Smooth muscle cell (in vitro differentiated cells): ENCODE data around the gene PRKAR2B. TPM values are rescaled to one million over a fixed set of nuclear protein-coding genes. Genes with fewer than 3 reads are reported as not detected.
A peak's percentile ranks its signal among the peaks of the same experiment; 100 is the strongest.
"Not testable (repeated sequence)": the region's sequence is repeated elsewhere in the genome, so short reads cannot be mapped to it uniquely, and the experiment has no call there.

Source experiments
- DNase-seq: peaks from one replicate; lab custom pipeline; 2025; ENCODE audit not compliant: unreplicated experiment; lab: John Stamatoyannopoulos, UW
- H2AFZ ChIP-seq: fragments of 200-600 bp; sonication (generic); 2 replicates; pipeline ENCODE4 v1.6.0; 2016; ENCODE audit warnings: antibody characterized with exemption, low read depth, mild to moderate bottlenecking
- H3F3A ChIP-seq: fragments of 200-600 bp; sonication (generic); 2 replicates; pipeline ENCODE4 v1.6.0; 2017; ENCODE audit warnings: antibody characterized with exemption, low read depth
- H3K27ac ChIP-seq: fragments of 200-600 bp; sonication (generic); 2 replicates; pipeline ENCODE4 v1.5.1; 2016; ENCODE audit warnings: low read depth, mild to moderate bottlenecking
- H3K27me3 ChIP-seq: fragments of 200-600 bp; sonication (generic); 2 replicates; pipeline ENCODE4 v1.6.1; 2016; ENCODE audit warnings: low read depth, mild to moderate bottlenecking
- H3K36me3 ChIP-seq: fragments of 200-600 bp; sonication (generic); 2 replicates; pipeline ENCODE4 v1.5.1; 2016; ENCODE audit warnings: low read depth
- H3K4me1 ChIP-seq: fragments of 200-600 bp; sonication (generic); 2 replicates; pipeline ENCODE4 v1.5.1; 2016; ENCODE audit warnings: low read depth
- H3K4me2 ChIP-seq: fragments of 200-600 bp; sonication (generic); 2 replicates; pipeline ENCODE4 v1.6.0; 2016; ENCODE audit warnings: mild to moderate bottlenecking
- H3K4me3 ChIP-seq: fragments of 200-600 bp; sonication (generic); 2 replicates; pipeline ENCODE4 v1.5.1; 2016; ENCODE audit warnings: mild to moderate bottlenecking
- H3K79me2 ChIP-seq: fragments of 200-600 bp; sonication (generic); 2 replicates; pipeline ENCODE4 v1.6.0; 2016; ENCODE audit warnings: low read depth, mild to moderate bottlenecking
- H3K9ac ChIP-seq: fragments of 200-600 bp; sonication (generic); 2 replicates; pipeline ENCODE4 v1.6.0; 2016; ENCODE audit warnings: low read depth
- H3K9me3 ChIP-seq: fragments of 200-600 bp; sonication (generic); replicated peaks from 2 replicates; pipeline ENCODE4 v1.5.1; 2016; ENCODE audit warnings: low read depth
- H4K20me1 ChIP-seq: fragments of 200-600 bp; sonication (generic); 2 replicates; pipeline ENCODE4 v1.6.0; 2016; ENCODE audit warnings: low read depth
- CTCF ChIP-seq: fragments of 200-600 bp; sonication (generic); IDR thresholded peaks from 2 replicates; pipeline ENCODE4 v1.5.1; 2017; ENCODE audit warnings: borderline replicate concordance, mild to moderate bottlenecking, antibody characterized with exemption; ENCODE audit not compliant: insufficient read depth, poor library complexity, severe bottlenecking
- WGBS: methylation state at CpG from one replicate; pipeline ENCODE4 v1.1.7; 2016; ENCODE audit warnings: low lambda C conversion rate; 5-methylcytosine and 5-hydroxymethylcytosine counted together
- polyA plus RNA-seq: library from polyadenylated mRNA; unstranded; fragments of >200 nt; fragmentation: Nextera tagmentation; extraction: Ambion mirVana; gene quantifications from 2 replicates; pipeline ENCODE4 v1.2.1, GENCODE V29; 2016
- total RNA-seq: library from RNA; depleted of rRNA; stranded (reverse); fragments of >200 nt; gene quantifications from 2 replicates; pipeline ENCODE4 v1.2.3, GENCODE V29; 2014

PRKAR2B gene
- total and polyA plus RNA-seq, 2 experiments from 2014 or later: 3.4 to 3.5 TPM

DNA sequence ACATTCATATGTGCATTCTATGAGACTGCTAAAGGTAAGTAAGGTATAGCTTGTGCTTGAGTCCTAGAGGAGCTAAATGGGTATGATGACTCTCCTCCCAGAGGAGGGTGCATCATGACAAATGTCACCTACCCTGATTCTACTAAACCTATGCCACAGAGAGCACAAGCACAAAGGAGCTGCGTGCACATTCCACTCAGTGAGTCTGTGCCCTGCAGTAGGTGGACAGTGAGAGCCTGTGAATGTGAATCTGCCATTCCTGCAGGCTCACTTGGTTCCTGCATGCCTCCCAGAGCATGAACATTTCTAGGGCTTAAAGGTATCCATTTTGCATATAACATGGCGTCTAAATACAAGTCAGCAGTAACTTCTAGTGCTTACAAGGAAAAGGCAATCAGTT lies 46.8 kb downstream of the PRKAR2B start:
- no peaks in the 10 kb centered on the region for H3K4me1 ChIP-seq
- no peaks in the 10 kb centered on the region for H3K9me3 ChIP-seq
- H2AFZ ChIP-seq: no peak overlapping the region
- H4K20me1 ChIP-seq: no peaks in the 10 kb centered on the region
- TF ChIP-seq CTCF: no peak
- no peak overlapping the region for H3K27ac ChIP-seq
- 43% methylated on average over 2 of the region's 2 CpGs for WGBS
- no peaks in the 10 kb centered on the region for H3F3A ChIP-seq
- no peaks in the 10 kb centered on the region for H3K27me3 ChIP-seq
- H3K4me3 ChIP-seq: no peak overlapping the region
- H3K4me2 ChIP-seq: no peak overlapping the region
- no peak overlapping the region for H3K9ac ChIP-seq
- H3K79me2 ChIP-seq: no peaks in the 10 kb centered on the region
- H3K36me3 ChIP-seq: no peaks in the 10 kb centered on the region
- no peak for DNase-seq

DNA sequence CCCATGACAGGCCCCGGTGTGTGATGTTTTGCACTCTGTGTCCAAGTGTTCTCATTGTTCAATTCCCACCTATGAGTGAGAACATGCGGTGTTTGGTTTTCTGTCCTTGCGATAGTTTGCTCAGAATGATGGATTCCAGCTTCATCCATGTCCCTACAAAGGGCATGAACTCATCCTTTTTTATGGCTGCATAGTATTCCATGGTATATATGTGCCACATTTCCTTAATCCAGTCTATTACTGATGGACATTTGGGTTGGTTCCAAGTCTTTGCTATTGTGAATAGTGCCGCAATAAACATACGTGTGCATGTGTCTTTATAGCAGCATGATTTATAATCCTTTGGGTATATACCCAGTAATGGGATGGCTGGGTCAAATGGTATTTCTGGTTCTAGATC lies 49.2 kb downstream of the PRKAR2B start:
- 99% methylated on average over 5 of the region's 5 CpGs for WGBS
- H3K36me3 ChIP-seq, H3K4me1 ChIP-seq, H3K4me2 ChIP-seq, H3F3A ChIP-seq, DNase-seq, H3K79me2 ChIP-seq, H3K27ac ChIP-seq, H3K27me3 ChIP-seq, H3K9me3 ChIP-seq, H3K4me3 ChIP-seq, H3K9ac ChIP-seq, H2AFZ ChIP-seq, H4K20me1 ChIP-seq: not testable (repeated sequence)

DNA sequence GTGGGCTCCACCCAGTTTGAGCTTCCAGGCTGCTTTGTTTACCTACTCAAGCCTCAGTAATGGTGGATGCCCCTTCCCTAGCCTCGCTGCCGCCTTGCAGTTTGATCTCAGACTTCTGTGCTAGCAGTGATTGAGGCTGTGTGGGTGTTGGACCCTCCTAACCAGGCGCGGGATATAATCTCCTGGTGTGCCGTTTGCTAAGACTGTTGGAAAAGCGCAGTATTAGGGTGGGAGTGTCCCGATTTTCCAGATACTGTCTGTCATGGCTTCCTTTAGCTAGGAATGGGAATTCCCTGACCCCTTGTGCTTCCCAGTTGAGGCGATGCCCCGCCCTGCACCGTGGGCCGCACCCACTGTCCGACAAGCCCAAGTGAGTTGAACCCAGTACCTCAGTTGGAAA lies 54.6 kb downstream of the PRKAR2B start:
- not testable (repeated sequence) for H4K20me1 ChIP-seq, H3K4me3 ChIP-seq, H3K79me2 ChIP-seq, H3K27me3 ChIP-seq, H3K36me3 ChIP-seq, DNase-seq, H3K4me2 ChIP-seq, H3K9me3 ChIP-seq, H3K27ac ChIP-seq, H2AFZ ChIP-seq, H3F3A ChIP-seq, H3K4me1 ChIP-seq, H3K9ac ChIP-seq
- 96% methylated on average over 12 of the region's 12 CpGs for WGBS

- TF ChIP-seq CTCF: no peak
- Histone ChIP-seq H3K4me2 (no peak overlapping the region), H3K27me3 (no peaks in the 10 kb centered on the region), H3K9ac (no peak overlapping the region), H4K20me1 (no peaks in the 10 kb centered on the region), H2AFZ (no peak overlapping the region), H3K27ac (no peak overlapping the region), H3K79me2 (no peaks in the 10 kb centered on the region), H3K4me3 (no peak overlapping the region), H3K36me3 (no peaks in the 10 kb centered on the region), H3K9me3 (no peaks in the 10 kb centered on the region), H3K4me1 (no peaks in the 10 kb centered on the region), H3F3A (no peaks in the 10 kb centered on the region)
- WGBS: 79% methylated on average over 1 of the region's 1 CpG
- no peak for DNase-seq
Measured at GRCh38 chr7:107100824-107101223, 56.3 kb downstream of the PRKAR2B start.

DNA sequence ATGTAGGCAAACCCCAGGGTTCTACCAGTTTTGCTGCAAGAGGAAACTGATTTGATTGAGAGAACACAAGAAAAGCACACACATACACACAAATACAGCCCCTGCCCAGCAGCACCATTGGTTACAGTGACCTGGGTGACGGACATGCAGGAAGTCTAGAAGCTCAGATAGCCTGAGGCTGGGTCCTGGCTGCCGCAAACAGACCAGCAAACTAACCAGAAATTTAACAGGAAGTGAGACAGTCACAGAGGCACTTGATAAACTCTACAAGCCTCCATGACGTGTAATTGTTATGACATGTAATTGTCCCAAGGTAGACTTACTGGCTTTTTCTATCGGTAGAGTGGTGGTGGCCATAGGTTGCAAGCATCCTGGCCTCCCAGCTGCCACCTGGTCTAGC lies 58.9 kb downstream of the PRKAR2B start:
- Histone ChIP-seq H2AFZ (peak overlapping the region; percentile 14), H3K4me1 (no peaks in the 10 kb centered on the region), H3K4me3 (no peak overlapping the region), H3K27me3 (no peaks in the 10 kb centered on the region), H4K20me1 (no peaks in the 10 kb centered on the region), H3K79me2 (no peaks in the 10 kb centered on the region), H3F3A (no peaks in the 10 kb centered on the region), H3K36me3 (no peaks in the 10 kb centered on the region), H3K9me3 (no peaks in the 10 kb centered on the region), H3K27ac (peak overlapping the region; percentile 57), H3K4me2 (peak overlapping the region; percentile 56), H3K9ac (no peak overlapping the region)
- no peak for DNase-seq
- no peak for TF ChIP-seq CTCF
- WGBS: 31% methylated on average over 4 of the region's 4 CpGs
